Activated naive CD8-positive, alpha-beta T cell treated with anti-CD3 and anti-CD28 coated beads, Interleukin-2, amount 50 U/mL, for 16 hours (primary cell): ENCODE data around the gene GNL3.
"Not testable (repeated sequence)": the region's sequence is repeated elsewhere in the genome, so short reads cannot be mapped to it uniquely, and the experiment has no call there.

Source experiments
- DNase-seq: peaks from one replicate; pipeline ENCODE4 v3.0.0-alpha.2; 2020; ENCODE audit warnings: low read depth, low spot score

Gene GNL3

GRCh38 chr3:52721002-52721729 is 35.3 kb downstream of the GNL3 start:
- no peak for DNase-seq

- no peak for DNase-seq
Measured at GRCh38 chr3:52721730-52722008, 35.8 kb downstream of the GNL3 start.

GRCh38 chr3:52722491-52722890 is 36.7 kb downstream of the GNL3 start:
- no peak for DNase-seq

- DNase-seq = no peak
Measured at GRCh38 chr3:52723935-52724334, 38.1 kb downstream of the GNL3 start.

- no peak for DNase-seq
Measured at GRCh38 chr3:52724511-52724910, 38.7 kb downstream of the GNL3 start.

- not testable (repeated sequence) for DNase-seq
Measured at GRCh38 chr3:52728753-52729152, 42.9 kb downstream of the GNL3 start.

- DNase-seq = no peak
Measured at GRCh38 chr3:52730681-52731080, 44.8 kb downstream of the GNL3 start.

GRCh38 chr3:52731590-52731989 is 45.8 kb downstream of the GNL3 start:
- no peak for DNase-seq

- no peak for DNase-seq
Measured at GRCh38 chr3:52733256-52733891, 47.5 kb downstream of the GNL3 start.

GRCh38 chr3:52739730-52740129 is 53.9 kb downstream of the GNL3 start:
- DNase-seq = no peak

GRCh38 chr3:52742418-52743041 is 56.7 kb downstream of the GNL3 start:
- no peak for DNase-seq

- no peak for DNase-seq
Measured at GRCh38 chr3:52743152-52743551, 57.3 kb downstream of the GNL3 start.

GRCh38 chr3:52743721-52744120 is 57.9 kb downstream of the GNL3 start:
- no peak for DNase-seq
